GM23248 (cell line): ENCODE results near the gene ANKRD11.

Experiments
- EZH2 ChIP-seq: fragments of 200-600 bp; sonication (generic); IDR thresholded peaks from 2 replicates; pipeline ENCODE4 v1.6.1; 2018; ENCODE audit warnings: antibody characterized with exemption, mild to moderate bottlenecking; ENCODE audit not compliant: insufficient read depth, poor library complexity, severe bottlenecking
- EZH2phosphoT487 ChIP-seq: fragments of 200-600 bp; sonication (generic); IDR thresholded peaks from 2 replicates; pipeline ENCODE4 v1.6.1; 2018; ENCODE audit warnings: antibody characterized with exemption, moderate library complexity, mild to moderate bottlenecking, low read depth; ENCODE audit not compliant: insufficient read depth

DNA sequence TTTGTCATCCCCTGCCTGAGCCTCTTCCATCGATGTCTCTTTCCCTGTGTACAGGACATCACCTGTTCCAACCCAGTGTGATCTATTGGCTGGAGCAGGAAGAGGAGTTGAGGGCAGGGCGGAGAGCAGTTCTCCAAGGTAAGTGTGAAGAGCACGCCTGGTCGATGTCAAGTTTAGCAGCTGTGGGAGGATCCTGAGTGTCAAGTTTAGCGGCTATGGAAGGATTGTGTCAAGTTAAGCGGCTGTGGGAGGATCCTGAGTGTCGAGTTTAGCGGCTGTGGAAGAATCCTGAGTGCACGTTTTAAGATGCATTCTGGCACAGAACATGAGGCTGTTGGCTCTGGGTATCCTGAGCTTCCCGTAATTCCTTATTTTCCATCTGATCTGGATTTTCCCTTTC lies 265.7 kb downstream of the ANKRD11 start:
- TF ChIP-seq EZH2phosphoT487 (no peak), EZH2 (no peak)
